RWPE1 (cell line): ENCODE data around the gene NELL1.

Experiments
- CTCF ChIA-PET: fragments of 350-600 bp; sonication (Branson Sonifier 250); formaldehyde crosslinking; extraction: SDS; loops from one replicate; lab custom pipeline; 2021; lab: Yijun Ruan, JAX
- POLR2A ChIA-PET: fragments of 400-600 bp; formaldehyde crosslinking; extraction: SDS; loops from one replicate; lab custom pipeline; 2020; ENCODE audit warnings: antibody characterized with exemption; ENCODE audit not compliant: low non-redundant PET; lab: Yijun Ruan, JAX
- DNase-seq: peaks from one replicate; pipeline ENCODE4 v3.0.0; 2012; ENCODE audit warnings: low spot score
- H3K27ac ChIP-seq: fragments of 450-650 bp; 2 replicates; pipeline ENCODE4 v1.5.1; 2017
- TF ChIP-seq, protein P1 (sequence below): fragments of 450-650 bp; conservative IDR thresholded peaks from 2 replicates; pipeline ENCODE4 v1.5.1; 2017; ENCODE audit warnings: low read depth, mild to moderate bottlenecking

NELL1 gene

DNA sequence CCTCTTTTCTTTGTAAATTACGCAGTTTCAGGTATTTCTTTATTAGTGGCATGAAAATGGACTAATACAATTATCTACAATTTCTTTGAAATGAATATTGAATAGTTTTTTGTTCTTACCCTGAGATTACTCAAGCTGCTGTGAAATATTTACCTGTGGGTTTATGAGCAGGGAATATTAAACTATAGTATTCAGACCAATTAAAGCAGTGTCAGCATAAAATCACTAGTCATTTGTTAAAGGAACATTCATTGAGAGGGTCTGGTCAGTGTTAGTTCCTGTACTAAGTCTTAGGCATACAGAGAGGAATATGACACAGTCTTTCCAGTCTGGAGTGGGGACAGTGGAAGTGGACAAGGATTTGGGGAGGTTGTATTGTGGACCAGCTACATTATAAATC, 877.3 kb downstream of the NELL1 start:
- CTCF ChIA-PET = no interaction called here

DNA sequence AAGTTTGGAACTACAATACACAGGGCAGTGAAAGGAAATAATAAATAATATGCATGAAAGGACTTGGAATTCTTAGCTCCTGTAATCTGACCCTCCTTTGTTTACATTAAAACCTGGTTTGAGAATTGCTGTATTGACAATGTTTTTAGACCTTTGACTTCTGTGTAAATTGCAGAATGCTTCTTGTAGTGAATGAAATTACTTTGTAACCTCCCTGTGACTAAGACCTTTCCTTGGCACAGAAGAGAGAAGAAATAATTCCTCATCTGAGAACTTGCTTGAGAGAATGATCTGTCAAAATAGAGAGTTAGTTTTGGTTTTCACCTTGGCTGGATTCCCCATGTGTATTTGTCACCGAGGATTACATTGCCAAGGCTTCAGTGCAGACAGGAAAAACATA, 883.5 kb downstream of the NELL1 start:
- TF ChIP-seq, protein P1, sequence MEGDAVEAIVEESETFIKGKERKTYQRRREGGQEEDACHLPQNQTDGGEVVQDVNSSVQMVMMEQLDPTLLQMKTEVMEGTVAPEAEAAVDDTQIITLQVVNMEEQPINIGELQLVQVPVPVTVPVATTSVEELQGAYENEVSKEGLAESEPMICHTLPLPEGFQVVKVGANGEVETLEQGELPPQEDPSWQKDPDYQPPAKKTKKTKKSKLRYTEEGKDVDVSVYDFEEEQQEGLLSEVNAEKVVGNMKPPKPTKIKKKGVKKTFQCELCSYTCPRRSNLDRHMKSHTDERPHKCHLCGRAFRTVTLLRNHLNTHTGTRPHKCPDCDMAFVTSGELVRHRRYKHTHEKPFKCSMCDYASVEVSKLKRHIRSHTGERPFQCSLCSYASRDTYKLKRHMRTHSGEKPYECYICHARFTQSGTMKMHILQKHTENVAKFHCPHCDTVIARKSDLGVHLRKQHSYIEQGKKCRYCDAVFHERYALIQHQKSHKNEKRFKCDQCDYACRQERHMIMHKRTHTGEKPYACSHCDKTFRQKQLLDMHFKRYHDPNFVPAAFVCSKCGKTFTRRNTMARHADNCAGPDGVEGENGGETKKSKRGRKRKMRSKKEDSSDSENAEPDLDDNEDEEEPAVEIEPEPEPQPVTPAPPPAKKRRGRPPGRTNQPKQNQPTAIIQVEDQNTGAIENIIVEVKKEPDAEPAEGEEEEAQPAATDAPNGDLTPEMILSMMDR = no peak
- DNase-seq = no peak
- no peak overlapping the region for H3K27ac ChIP-seq
- POLR2A ChIA-PET = no interaction called here
- CTCF ChIA-PET = no interaction called here

More for the DNA sequence above, 877.3 kb downstream of the NELL1 start:
- TF ChIP-seq, protein P1 = no peak
- no peak overlapping the region for H3K27ac ChIP-seq
- POLR2A ChIA-PET = no interaction called here
- DNase-seq = no peak

DNA sequence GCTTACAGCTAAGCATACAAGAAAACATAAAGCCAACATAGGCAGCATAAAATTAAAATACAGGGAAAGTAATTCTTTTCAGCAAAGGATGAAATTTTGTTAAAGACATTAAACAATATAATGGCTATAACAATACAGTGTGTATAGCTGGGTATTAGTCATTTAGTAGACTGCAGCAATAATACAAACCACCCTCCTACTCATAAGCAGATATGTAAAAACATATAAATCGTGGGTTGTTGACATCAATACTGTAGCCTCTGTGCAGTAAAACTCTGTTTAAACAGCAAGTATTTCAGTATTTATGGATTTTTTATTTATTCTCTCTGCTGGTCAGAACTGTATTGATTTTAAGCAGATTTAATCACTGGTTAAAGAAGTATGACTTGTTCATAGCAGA, 884.4 kb downstream of the NELL1 start:
- no peak overlapping the region for H3K27ac ChIP-seq
- DNase-seq = no peak
- POLR2A ChIA-PET = no interaction called here
- CTCF ChIA-PET = no interaction called here
- TF ChIP-seq, protein P1 = no peak

DNA sequence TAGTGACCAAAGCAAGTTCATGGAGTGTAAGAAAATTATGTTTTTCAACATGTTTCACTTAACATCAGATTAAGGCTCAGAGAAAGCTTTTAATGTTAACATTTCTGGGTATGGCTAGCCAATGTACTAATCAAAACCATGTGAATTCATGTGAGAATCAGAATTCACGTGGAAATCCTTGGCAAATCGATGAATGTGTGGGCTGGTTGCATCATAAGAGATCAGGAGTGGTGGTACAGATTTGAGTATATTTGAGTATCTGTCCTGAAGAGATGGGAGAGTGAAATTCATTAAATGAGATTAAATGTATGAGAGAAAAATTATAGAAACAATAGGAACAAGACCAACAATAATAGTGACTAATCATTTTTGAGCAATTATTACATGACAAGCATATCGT, 884.9 kb downstream of the NELL1 start:
- POLR2A ChIA-PET = no interaction called here
- no peak overlapping the region for H3K27ac ChIP-seq
- TF ChIP-seq, protein P1 = no peak
- CTCF ChIA-PET = interaction anchor here (0.7 kb wide), 1 partner anchor 906 kb away, joined by 3 read pairs; no protein-coding TSS in a partner anchor
- DNase-seq = no peak

DNA sequence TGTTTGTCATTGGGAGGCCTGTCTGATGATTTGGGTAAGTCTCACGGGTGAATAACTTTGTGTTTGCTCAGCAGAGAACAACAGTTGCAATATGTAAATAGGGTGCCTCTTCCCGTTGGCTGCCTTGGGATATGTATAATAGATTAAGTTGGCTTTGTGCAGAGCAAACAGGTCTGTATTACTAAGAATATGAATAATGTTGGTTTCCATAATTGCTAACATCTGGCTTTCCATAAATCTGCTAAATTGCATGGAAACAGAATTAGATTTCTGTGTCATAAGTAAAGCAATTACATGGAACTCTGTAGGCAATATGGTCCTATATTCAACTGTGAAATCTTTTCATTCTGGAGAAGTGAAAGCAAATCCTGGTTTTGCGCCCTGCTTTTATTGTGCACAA, 887.5 kb downstream of the NELL1 start:
- CTCF ChIA-PET = no interaction called here
- no peak overlapping the region for H3K27ac ChIP-seq
- TF ChIP-seq, protein P1 = no peak
- DNase-seq = no peak
- POLR2A ChIA-PET = no interaction called here

DNA sequence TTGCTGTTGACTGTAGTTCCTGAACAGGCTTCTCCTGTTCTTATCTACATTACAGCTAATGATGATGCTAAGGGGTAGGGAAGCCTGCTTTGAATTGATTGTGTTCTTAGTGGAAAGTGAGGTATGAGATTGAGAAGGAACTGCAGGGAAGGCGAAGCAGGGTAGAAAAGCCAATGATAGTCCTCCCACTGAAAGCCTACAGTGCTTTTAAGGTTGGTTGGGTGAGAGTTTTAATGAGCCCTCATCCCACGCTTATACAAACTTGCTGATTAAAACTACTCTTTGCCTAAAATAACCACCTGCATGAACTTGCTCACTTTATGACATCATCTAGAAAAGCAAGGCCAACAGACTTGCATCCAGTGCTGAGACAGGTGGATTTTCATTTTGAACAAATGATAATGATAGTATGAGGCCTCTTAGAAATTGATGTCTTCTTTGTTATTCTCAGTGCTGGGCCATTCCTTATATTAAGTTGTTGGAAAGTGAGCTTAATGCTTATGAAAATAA, 891.1 kb downstream of the NELL1 start:
- ChIA-PET POLR2A (no interaction called here), CTCF (no interaction called here)
- TF ChIP-seq, protein P1 = no peak
- no peak for DNase-seq
- no peak overlapping the region for H3K27ac ChIP-seq
